ENCODE data around the gene SYCE3.
A peak's percentile ranks its signal among the peaks of the same experiment; 100 is the strongest.

SYCE3 gene

GRCh38 chr22:50531962-50532674, 30.6 kb downstream of the SYCE3 start:
- no peak for DNase-seq (ENCODE audit: low read depth)
- in situ Hi-C loops (cut with HindIII; ENCODE audit: low sequenced_read_pairs): no loop called here
- TF ChIP-seq, protein P1, sequence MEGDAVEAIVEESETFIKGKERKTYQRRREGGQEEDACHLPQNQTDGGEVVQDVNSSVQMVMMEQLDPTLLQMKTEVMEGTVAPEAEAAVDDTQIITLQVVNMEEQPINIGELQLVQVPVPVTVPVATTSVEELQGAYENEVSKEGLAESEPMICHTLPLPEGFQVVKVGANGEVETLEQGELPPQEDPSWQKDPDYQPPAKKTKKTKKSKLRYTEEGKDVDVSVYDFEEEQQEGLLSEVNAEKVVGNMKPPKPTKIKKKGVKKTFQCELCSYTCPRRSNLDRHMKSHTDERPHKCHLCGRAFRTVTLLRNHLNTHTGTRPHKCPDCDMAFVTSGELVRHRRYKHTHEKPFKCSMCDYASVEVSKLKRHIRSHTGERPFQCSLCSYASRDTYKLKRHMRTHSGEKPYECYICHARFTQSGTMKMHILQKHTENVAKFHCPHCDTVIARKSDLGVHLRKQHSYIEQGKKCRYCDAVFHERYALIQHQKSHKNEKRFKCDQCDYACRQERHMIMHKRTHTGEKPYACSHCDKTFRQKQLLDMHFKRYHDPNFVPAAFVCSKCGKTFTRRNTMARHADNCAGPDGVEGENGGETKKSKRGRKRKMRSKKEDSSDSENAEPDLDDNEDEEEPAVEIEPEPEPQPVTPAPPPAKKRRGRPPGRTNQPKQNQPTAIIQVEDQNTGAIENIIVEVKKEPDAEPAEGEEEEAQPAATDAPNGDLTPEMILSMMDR (IDR thresholded peaks at IDR 0.05; ENCODE audit: low read depth, low read length, missing control alignments): no peak
- peak overlapping the region; percentile 31 for H3K4me3 ChIP-seq (ENCODE audit: low read depth, low read length)

GRCh38 chr22:50531546-50531961, 31.2 kb downstream of the SYCE3 start:
- TF ChIP-seq, protein P1 (IDR thresholded peaks at IDR 0.05; ENCODE audit: low read depth, low read length, missing control alignments): no peak
- H3K4me3 ChIP-seq (ENCODE audit: low read depth, low read length): peak overlapping the region; percentile 31
- no peak for DNase-seq (ENCODE audit: low read depth)
- in situ Hi-C loops (cut with HindIII; ENCODE audit: low sequenced_read_pairs): no loop called here

DNA sequence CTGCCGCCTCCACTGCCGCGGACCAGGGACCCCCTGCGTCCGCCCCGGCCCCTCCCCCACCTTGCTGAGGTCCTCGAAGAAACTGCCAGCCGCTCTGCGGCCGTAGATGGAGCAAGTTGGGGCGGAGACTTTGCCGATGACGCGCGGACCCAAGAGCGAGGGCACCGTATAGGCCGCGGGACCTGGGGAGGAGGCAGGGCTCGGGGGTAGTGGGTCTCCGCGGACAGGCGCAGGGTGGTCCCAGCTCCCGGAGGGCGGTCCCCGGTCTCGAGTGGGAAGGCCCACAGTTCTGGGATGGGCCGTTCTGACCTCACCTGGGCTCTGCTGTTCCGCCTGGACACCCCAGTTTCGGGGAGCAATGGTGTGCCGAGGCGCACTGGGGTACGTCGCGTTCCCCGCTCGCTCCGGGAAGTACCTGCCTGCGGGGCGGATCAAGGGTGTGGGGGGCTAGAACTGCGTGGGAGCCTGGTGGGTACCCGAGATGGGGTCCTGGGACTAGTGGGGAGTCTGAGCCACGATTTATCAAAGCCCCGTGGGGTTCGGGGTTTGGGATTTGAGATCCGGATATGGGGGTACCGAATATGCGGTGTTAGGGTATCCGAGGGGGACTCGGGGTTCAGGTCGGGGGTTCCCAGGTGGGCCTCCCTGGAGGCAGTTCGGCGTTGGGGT, 31.7 kb downstream of the SYCE3 start:
- peak overlapping the region; percentile 31 for H3K4me3 ChIP-seq (ENCODE audit: low read depth, low read length)
- in situ Hi-C loops (cut with HindIII; ENCODE audit: low sequenced_read_pairs): no loop called here
- DNase-seq (ENCODE audit: low read depth): no peak

GRCh38 chr22:50530580-50530876, 32.2 kb downstream of the SYCE3 start:
- TF ChIP-seq, protein P1 (IDR thresholded peaks at IDR 0.05; ENCODE audit: low read depth, low read length, missing control alignments): no peak
- in situ Hi-C loops (cut with HindIII; ENCODE audit: low sequenced_read_pairs): no loop called here
- peak overlapping the region; percentile 20 for H3K4me3 ChIP-seq (ENCODE audit: low read depth, low read length)
- no peak for DNase-seq (ENCODE audit: low read depth)

More for the DNA sequence above, 31.7 kb downstream of the SYCE3 start:
- TF ChIP-seq, protein P1 (IDR thresholded peaks at IDR 0.05; ENCODE audit: low read depth, low read length, missing control alignments): no peak

GRCh38 chr22:50529897-50530579, 32.7 kb downstream of the SYCE3 start, which contains the start of gene TYMP:
Gene TYMP, minus strand, starts transcription at chr22:50530012. Its CDS starts 303 bp downstream, at chr22:50529709.
- TF ChIP-seq, protein P1 (IDR thresholded peaks at IDR 0.05; ENCODE audit: low read depth, low read length, missing control alignments): no peak
- no peak for DNase-seq (ENCODE audit: low read depth)
- in situ Hi-C loops (cut with HindIII; ENCODE audit: low sequenced_read_pairs): no loop called here
- peak within 1 kb of the TSS; percentile 20 for H3K4me3 ChIP-seq (ENCODE audit: low read depth, low read length)

- in situ Hi-C loops (cut with HindIII; ENCODE audit: low sequenced_read_pairs): no loop called here
- TF ChIP-seq, protein P1 (IDR thresholded peaks at IDR 0.05; ENCODE audit: low read depth, low read length, missing control alignments): no peak
- no peak for DNase-seq (ENCODE audit: low read depth)
- no peak overlapping the region for H3K4me3 ChIP-seq (ENCODE audit: low read depth, low read length)
Observed at GRCh38 chr22:50529416-50529896, 33.3 kb downstream of the SYCE3 start.

Measured in astrocyte of the cerebellum (primary cell).